ENCODE data around the gene FPR2. TPM values are rescaled to one million over a fixed set of nuclear protein-coding genes. Genes with fewer than 3 reads are reported as not detected.

The FPR2 gene, protein sequence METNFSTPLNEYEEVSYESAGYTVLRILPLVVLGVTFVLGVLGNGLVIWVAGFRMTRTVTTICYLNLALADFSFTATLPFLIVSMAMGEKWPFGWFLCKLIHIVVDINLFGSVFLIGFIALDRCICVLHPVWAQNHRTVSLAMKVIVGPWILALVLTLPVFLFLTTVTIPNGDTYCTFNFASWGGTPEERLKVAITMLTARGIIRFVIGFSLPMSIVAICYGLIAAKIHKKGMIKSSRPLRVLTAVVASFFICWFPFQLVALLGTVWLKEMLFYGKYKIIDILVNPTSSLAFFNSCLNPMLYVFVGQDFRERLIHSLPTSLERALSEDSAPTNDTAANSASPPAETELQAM
- total RNA-seq (2014; rRNA removed; shearing (Covaris generic)), result not detected in 2 replicates

DNA sequence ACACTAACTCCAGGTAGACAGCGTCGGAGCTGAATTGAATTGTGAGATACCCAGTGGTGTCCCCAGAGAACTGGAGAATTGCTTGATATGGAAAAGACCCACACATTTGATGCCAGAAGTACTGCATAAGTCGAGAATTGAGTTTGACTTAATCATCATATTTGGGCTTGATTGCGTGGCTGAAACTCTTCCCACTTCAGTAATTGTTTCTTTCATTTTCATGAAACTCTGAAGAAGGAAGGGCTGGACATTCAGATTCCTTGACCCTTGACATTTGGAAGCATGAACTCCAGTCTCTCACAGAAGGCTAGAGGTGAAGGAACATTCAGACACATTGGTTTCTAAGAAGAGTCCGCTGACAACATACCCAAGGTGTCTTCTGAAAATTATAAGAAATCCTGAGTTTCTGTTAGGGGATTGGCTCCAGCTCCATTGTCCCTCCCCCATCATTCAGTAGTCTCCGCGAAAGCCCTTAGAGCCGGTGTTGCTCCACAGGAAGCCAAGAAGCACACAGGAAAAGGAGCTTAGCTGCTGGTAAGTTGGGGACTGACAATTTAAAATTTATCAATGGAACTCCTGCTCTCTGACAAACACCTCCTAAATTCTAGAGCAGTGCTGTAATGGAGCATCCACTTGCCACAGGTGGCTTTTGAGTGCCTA lies at the start of gene FPR2:
Gene FPR2 (plus strand): TSS at position 484 of the 660 bp plus-strand sequence. CDS start 7,479 bp downstream, outside the sequence.
- no peaks in the 10 kb centered on the region for H3K9me3 ChIP-seq (replicated peaks)
- DNase-seq (ENCODE audit: low read depth in 1 of 2, low spot score in 2 of 2), result no peak

DNA sequence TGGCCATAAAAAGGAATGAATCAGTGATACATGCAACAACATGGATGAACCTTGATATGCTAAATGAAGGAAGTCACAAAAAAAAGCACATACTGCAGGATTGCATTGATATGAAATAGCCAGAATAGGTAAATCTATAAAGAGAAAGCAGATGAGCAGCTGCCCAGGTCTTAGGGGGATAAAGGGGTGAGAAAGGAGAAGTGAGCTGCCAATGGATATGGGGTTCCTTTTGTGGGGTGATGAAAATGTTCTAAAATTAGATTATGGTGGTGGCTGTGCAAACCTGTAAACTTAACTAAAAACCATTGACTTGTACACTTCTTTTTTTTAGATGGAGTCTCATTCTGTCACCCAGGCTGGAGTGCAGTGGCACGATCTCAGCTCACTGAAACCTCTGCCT lies 49.3 kb upstream of the FPR2 start:
- Histone ChIP-seq H3K4me1 (replicated peaks) (no peaks in the 10 kb centered on the region), H3K4me3 (no peak overlapping the region), H3K9me3 (replicated peaks) (no peaks in the 10 kb centered on the region), H3K36me3 (peaks cover 3% of the 10 kb centered on the region), H3K27me3 (replicated peaks) (no peaks in the 10 kb centered on the region), H3K27ac (no peak overlapping the region)
- no peak for DNase-seq (ENCODE audit: low read depth in 1 of 2, low spot score in 2 of 2)

More for the DNA sequence above, at the start of gene FPR2:
- H3K27ac ChIP-seq, result no peak within 1 kb of the TSS
- no peak within 1 kb of the TSS for H3K4me3 ChIP-seq
- no peaks in the 10 kb centered on the region for H3K27me3 ChIP-seq (replicated peaks)
- H3K36me3 ChIP-seq, result no peaks in the 10 kb centered on the region
- no peaks in the 10 kb centered on the region for H3K4me1 ChIP-seq (replicated peaks)

DNA sequence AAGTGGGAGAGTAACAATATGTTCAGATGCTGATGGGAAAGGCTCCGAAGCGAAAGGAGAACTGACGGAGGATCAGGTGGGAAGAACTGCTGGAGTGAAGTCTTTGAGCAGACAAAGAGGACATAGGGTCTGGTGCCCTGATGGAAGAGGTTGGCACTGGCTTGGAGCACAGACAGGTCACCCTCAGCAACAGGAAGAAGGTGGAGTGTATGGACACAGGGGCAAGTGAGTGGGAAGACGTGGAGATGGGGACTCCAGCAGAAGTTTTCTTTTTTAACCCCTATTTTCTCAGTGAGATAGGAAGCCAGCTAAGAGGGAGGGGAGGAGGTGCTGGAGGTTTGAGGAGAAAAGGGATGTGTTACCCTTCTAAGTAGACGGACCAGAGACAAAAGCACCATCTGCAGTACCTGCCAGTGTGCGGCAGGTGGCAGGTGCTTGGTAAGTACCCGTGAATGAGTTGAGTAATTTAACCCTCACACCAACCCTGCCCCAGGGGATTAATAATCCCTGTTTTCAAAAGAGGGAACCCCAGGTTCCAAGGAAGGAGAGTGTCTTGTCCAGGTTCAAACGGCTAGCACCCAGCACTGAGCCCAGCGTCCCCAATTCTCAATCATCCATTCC lies 48.4 kb upstream of the FPR2 start:
- Histone ChIP-seq H3K4me1 (replicated peaks) (no peaks in the 10 kb centered on the region), H3K27ac (no peak overlapping the region)
- no peak for DNase-seq (ENCODE audit: low read depth in 1 of 2, low spot score in 2 of 2)

DNA sequence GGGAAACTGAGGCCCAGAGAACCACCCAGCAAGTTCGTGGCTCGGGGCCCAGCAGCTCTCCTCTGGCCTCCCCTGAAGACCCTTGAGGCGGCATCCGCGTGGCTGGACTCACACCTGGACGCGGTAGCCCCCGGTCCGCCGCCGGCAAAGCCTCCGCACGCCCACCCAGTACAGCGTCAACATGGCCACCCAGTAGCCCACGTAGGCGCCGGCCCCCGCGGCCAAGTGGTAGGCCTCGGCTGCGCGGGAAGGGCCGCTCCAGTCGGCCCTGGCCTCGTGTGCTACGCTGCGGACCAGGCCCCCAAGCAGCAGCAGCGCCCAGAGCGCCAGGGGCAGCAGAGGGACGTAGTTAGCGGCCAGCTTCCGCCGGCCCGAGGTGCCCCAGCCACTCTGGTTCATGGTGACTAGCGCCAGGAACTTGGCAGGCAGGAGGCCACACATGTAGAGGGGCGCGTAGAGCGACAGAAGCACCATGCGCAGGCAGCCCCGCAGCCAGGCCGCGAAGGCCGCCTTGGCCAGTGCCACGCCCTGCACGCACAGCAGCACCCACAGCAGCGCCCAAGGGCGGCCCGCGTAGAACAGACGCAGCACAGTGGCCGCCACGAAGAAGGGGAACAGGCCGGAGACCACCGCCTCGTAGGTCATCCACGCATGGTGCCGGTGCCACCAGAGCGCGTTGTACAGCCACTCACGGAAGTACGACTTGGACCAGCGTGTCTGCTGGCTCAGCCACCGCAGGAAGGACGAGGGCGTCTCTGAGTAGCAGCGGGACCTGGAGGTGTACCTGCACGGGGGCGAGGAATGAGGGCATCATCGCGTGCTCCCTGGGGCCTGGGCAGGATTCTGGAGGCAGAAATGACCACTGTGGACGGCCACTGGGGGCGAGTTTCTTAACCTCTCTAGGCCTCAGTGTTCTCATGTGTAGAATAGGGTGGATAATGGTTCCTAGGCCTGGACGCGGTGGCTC lies 47.4 kb upstream of the FPR2 start:
- H3K27me3 ChIP-seq (replicated peaks), result no peaks in the 10 kb centered on the region
- H3K4me3 ChIP-seq, result no peak overlapping the region
- no peaks in the 10 kb centered on the region for H3K36me3 ChIP-seq
- no peaks in the 10 kb centered on the region for H3K9me3 ChIP-seq (replicated peaks)
- H3K4me1 ChIP-seq (replicated peaks), result no peaks in the 10 kb centered on the region
- DNase-seq (ENCODE audit: low read depth in 1 of 2, low spot score in 2 of 2), result no peak
- H3K27ac ChIP-seq, result no peak overlapping the region

More for the DNA sequence above, 48.4 kb upstream of the FPR2 start:
- H3K4me3 ChIP-seq, result no peak overlapping the region
- no peaks in the 10 kb centered on the region for H3K27me3 ChIP-seq (replicated peaks)
- H3K9me3 ChIP-seq (replicated peaks), result no peaks in the 10 kb centered on the region
- H3K36me3 ChIP-seq, result no peaks in the 10 kb centered on the region; the same call in 1 of the 2 replicates

DNA sequence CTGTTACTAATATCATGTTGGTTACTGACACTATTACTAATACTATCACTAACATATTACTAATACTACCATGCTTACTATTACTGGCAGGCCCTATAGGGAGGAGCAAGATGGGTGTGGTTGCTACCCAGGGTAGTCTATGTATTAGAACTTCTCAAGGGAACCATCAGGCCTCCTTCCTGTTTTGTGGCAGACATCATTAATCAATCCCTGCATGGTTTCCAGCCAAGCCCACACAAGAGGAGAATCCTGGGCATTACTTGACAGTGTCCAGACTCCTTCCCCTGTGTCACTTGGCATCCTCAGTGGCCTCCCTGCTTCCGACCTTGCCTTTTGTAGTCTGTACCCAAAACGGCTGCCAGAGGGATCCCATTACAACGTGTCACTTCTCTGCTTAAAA lies 46.1 kb upstream of the FPR2 start:
- Histone ChIP-seq H3K36me3 (no peaks in the 10 kb centered on the region), H3K27ac (no peak overlapping the region), H3K9me3 (replicated peaks) (peaks cover 5% of the 10 kb centered on the region), H3K27me3 (replicated peaks) (no peaks in the 10 kb centered on the region), H3K4me3 (no peak overlapping the region), H3K4me1 (replicated peaks) (no peaks in the 10 kb centered on the region)
- no peak for DNase-seq (ENCODE audit: low read depth in 1 of 2, low spot score in 2 of 2)

DNA sequence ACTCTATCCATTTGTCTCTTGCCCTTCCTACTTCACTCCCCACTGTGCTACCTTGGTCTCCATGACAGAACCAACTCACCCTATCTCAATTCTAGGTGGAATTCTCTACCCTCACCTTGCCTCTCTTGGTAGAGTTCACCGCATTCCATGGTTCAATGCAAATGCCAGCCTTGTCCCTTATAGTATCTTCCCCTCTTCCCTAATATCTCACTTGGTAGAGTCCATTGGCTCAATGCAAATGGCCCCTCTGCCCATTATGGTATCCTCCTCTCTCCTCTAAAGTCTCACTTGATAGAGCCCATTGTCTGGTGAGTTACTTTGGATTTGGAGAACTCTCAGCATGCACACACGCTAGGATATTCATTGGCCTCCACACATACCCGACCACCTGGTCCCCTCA lies 45.1 kb upstream of the FPR2 start:
- no peaks in the 10 kb centered on the region for H3K36me3 ChIP-seq
- peaks cover 5% of the 10 kb centered on the region for H3K9me3 ChIP-seq (replicated peaks)
- H3K4me3 ChIP-seq, result no peak overlapping the region
- no peak overlapping the region for H3K27ac ChIP-seq
- H3K4me1 ChIP-seq (replicated peaks), result no peaks in the 10 kb centered on the region
- DNase-seq (ENCODE audit: low read depth in 1 of 2, low spot score in 2 of 2), result no peak
- H3K27me3 ChIP-seq (replicated peaks), result 0 out of 2 replicates have a peak, but pooled peaks cover 2% of the 10 kb centered on the region

DNA sequence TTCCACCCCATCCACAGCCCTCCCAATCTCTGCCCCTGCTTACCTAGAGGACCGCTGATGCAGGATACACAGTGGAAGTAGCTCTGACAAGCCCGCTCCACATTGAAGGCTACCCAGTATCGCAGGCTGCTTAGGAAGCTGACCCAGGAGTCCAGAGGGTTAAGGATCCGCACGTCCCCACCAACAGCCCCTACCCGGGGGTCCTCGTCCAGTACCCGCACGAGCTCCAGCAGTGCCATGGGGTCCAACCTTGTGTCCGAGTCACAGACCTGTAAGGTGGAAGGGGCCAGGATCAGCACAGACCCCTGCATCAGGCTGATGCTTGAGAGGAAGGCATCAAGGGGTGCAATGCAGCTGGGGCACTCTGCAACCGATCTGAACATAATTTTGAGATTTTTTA lies 44.1 kb upstream of the FPR2 start:
- no peaks in the 10 kb centered on the region for H3K4me1 ChIP-seq (replicated peaks)
- H3K27me3 ChIP-seq (replicated peaks), result peaks cover 5% of the 10 kb centered on the region; the same call in 1 of the 2 replicates
- H3K9me3 ChIP-seq (replicated peaks), result peaks cover 5% of the 10 kb centered on the region
- H3K27ac ChIP-seq, result no peak overlapping the region
- no peaks in the 10 kb centered on the region for H3K36me3 ChIP-seq
- no peak for DNase-seq (ENCODE audit: low read depth in 1 of 2, low spot score in 2 of 2)
- no peak overlapping the region for H3K4me3 ChIP-seq

DNA sequence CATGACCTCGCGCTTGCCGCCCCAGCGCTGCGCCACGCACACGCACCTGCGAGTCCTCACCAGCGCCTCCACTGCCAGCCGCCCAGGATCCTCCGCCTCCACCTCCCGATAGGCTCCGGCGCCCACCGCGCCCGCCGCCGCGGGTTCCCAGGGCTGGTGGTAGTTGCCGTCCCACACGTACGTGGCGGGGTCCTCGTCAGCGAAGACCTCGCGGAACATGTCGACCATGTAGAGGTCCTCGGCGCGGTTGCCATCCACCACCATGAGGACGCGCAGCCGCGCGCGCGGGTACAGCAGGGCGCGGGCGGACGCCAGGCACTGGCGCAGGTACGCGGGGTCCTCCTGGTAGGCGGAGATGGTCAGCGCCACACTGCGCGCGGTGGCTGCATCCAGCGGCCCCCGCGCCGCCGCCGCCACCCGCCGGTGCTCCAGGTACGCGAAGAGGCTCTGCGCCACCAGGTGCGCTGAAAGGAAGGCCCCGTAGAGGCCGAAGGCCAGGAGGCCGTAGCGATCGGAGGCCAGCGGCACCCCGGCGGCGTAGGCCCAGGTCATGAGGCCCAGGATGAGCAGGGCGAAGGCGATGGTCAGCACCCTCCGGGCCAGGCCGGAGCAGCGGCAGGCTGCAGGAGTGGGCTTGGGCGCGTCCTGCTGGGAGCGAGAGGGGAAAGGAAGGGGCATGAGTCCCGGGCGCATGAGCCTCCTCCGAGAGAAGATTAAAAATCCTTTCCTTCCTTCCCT lies 41.6 kb upstream of the FPR2 start:
- H3K4me1 ChIP-seq (replicated peaks), result no peaks in the 10 kb centered on the region
- H3K36me3 ChIP-seq, result no peaks in the 10 kb centered on the region
- peaks cover 15% of the 10 kb centered on the region for H3K27me3 ChIP-seq (replicated peaks)
- no peak for DNase-seq (ENCODE audit: low read depth in 1 of 2, low spot score in 2 of 2)
- H3K9me3 ChIP-seq (replicated peaks), result peaks cover 5% of the 10 kb centered on the region
- H3K4me3 ChIP-seq, result no peak overlapping the region
- H3K27ac ChIP-seq, result no peak overlapping the region

DNA sequence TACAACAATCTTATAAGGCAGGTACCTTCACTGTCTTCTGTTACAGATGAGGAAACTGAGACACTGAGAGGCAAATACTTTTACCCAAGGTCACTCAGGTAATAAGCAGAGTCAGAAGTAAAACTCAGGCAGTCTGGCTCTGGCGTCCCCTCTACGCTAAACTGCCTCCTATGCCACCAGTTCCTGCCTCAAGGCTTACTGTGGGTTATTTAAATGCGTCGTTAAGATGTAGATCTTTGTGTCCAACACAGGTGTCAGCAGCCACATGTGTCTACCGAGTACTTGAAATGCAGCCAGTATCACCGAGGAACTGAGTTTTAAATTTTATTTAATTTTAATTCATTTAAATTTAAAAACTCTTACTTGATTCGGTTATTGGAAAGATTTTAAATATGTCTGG lies 39.1 kb upstream of the FPR2 start:
- no peak for DNase-seq (ENCODE audit: low read depth in 1 of 2, low spot score in 2 of 2)
- Histone ChIP-seq H3K4me3 (no peak overlapping the region), H3K27me3 (replicated peaks) (peaks cover 15% of the 10 kb centered on the region)

DNA sequence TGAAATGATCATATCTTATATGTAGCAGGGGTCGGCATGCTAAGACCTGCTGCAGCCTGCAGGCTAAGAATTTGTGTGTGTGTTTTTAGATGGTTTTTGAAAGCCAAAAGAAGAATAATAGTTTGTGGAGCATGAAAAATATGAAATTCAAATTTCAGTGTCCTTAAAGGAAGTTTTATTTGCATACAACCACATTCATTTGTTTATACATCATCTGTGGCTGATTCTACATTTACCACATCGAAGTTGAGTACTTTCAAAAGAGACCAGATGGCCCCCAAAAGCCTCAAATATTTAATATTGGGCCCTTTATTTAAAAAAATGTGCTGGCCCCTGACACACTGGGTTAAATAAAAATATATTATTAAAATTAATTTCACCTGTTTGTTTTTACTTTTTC lies 38.5 kb upstream of the FPR2 start:
- Histone ChIP-seq H3K9me3 (replicated peaks) (peaks cover 5% of the 10 kb centered on the region), H3K27ac (no peak overlapping the region), H3K4me3 (no peak overlapping the region), H3K36me3 (no peaks in the 10 kb centered on the region), H3K4me1 (replicated peaks) (no peaks in the 10 kb centered on the region), H3K27me3 (replicated peaks) (peaks cover 15% of the 10 kb centered on the region)
- DNase-seq (ENCODE audit: low read depth in 1 of 2, low spot score in 2 of 2), result no peak

More for the DNA sequence above, 39.1 kb upstream of the FPR2 start:
- no peak overlapping the region for H3K27ac ChIP-seq
- peaks cover 5% of the 10 kb centered on the region for H3K9me3 ChIP-seq (replicated peaks)
- H3K4me1 ChIP-seq (replicated peaks), result no peaks in the 10 kb centered on the region
- no peaks in the 10 kb centered on the region for H3K36me3 ChIP-seq

DNA sequence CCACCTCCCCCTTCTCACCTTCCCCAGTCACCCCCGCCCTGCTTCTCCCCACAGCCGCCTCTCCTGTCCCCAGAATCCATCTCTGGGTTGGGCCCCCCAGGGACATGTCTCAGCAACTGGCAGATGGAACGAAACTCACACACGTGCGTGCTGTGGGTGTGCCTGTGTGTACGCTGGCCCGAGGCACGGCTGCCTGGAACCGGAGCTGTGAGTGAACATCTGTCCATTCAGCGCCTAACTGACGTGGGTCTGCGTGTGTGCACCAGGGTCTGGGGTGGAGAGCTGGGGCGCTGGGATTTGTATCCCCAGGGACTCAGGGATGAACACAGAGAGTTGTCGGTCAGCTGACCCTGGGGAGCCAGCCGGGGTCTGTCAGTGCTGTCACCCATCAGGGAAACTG lies 36.4 kb upstream of the FPR2 start:
- H3K36me3 ChIP-seq, result no peaks in the 10 kb centered on the region
- no peaks in the 10 kb centered on the region for H3K9me3 ChIP-seq (replicated peaks)
- no peak for DNase-seq (ENCODE audit: low read depth in 1 of 2, low spot score in 2 of 2)
- no peak overlapping the region for H3K4me3 ChIP-seq
- H3K27me3 ChIP-seq (replicated peaks), result peaks cover 15% of the 10 kb centered on the region
- no peak overlapping the region for H3K27ac ChIP-seq
- H3K4me1 ChIP-seq (replicated peaks), result no peaks in the 10 kb centered on the region

DNA sequence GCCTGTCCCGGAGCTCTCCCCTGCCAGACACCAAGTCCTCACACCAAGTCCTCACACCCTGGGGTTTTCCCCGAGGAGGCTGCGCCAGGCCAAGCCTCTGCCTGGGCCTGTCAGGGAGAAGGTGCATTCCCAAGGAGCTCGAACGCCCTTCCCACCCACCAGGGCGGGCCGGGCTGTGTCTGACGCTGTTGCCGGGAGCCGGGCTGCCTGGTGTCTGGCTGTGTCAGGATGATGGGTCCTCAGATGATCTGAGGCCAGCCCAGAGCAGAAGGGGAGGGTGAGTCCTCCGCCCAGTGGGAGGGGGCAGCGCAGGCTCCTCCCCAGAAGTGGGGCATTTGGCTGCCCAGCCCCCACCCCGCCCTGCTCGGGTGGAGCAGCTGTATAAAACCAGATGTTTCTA lies 34.9 kb upstream of the FPR2 start:
- no peak for DNase-seq (ENCODE audit: low read depth in 1 of 2, low spot score in 2 of 2)
- no peaks in the 10 kb centered on the region for H3K4me1 ChIP-seq (replicated peaks)
- no peaks in the 10 kb centered on the region for H3K36me3 ChIP-seq
- no peak overlapping the region for H3K27ac ChIP-seq
- H3K4me3 ChIP-seq, result no peak overlapping the region
- peaks cover 11% of the 10 kb centered on the region for H3K27me3 ChIP-seq (replicated peaks)
- H3K9me3 ChIP-seq (replicated peaks), result no peaks in the 10 kb centered on the region

Data from SJSA1 (cell line).